ENCODE results near the gene PIK3IP1. TPM values are rescaled to one million over a fixed set of nuclear protein-coding genes. Genes with fewer than 3 reads are reported as not detected.

PIK3IP1 gene
- total and polyA plus RNA-seq, 2 experiments from 2014 or later = 10.0 to 16.1 TPM

GRCh38 chr22:31244943-31245451 lies 47.3 kb downstream of the PIK3IP1 start:
- in situ Hi-C loops (cut with MboI) = no loop called here
- DNase-seq = no peak
- Histone ChIP-seq H3K36me3 (ENCODE audit: low read depth) (no peaks in the 10 kb centered on the region), H3K4me1 (ENCODE audit: insufficient read depth) (peaks cover 44% of the 10 kb centered on the region), H4K20me1 (ENCODE audit: insufficient read depth) (no peaks in the 10 kb centered on the region), H3K9me2 (ENCODE audit: insufficient read depth) (no peaks in the 10 kb centered on the region), H3K4me2 (ENCODE audit: unreplicated experiment) (peak overlapping the region; percentile 62), H3K79me2 (ENCODE audit: insufficient read depth) (peaks cover 18% of the 10 kb centered on the region), H3K27me3 (replicated peaks; ENCODE audit: insufficient read depth) (no peaks in the 10 kb centered on the region), H3K9me3 (ENCODE audit: low read depth) (no peaks in the 10 kb centered on the region), H3F3A (ENCODE audit: insufficient read depth) (peaks cover 39% of the 10 kb centered on the region), H3K27ac (peak overlapping the region; percentile 97), H2AFZ (0 out of 2 replicates have a peak overlapping the region, but pooled peaks have one; percentile 12), H3K4me3 (no peak overlapping the region), H3K9ac (peak overlapping the region; percentile 76)
- TF ChIP-seq EZH2phosphoT487 (IDR thresholded peaks at IDR 0.05; ENCODE audit: insufficient read depth, low read depth) (no peak), EZH2 (IDR thresholded peaks at IDR 0.05; ENCODE audit: insufficient read depth, poor library complexity, severe bottlenecking) (no peak)
- 83 to 100% methylated on average over 6 to 7 of the region's 7 CpGs for WGBS, 2 experiments (ENCODE audit: low coverage in 1 of 2, low lambda C conversion rate in 2 of 2, missing lambda C conversion rate in 2 of 2)

- Histone ChIP-seq H3K4me1 (ENCODE audit: insufficient read depth) (peaks cover 44% of the 10 kb centered on the region), H3K36me3 (ENCODE audit: low read depth) (no peaks in the 10 kb centered on the region), H4K20me1 (ENCODE audit: insufficient read depth) (no peaks in the 10 kb centered on the region), H2AFZ (peak overlapping the region; percentile 43), H3K9me2 (ENCODE audit: insufficient read depth) (no peaks in the 10 kb centered on the region), H3K27me3 (replicated peaks; ENCODE audit: insufficient read depth) (no peaks in the 10 kb centered on the region), H3K9ac (peak overlapping the region; percentile 76), H3K4me3 (peak overlapping the region; percentile 28; the same call in 1 of the 2 replicates), H3K79me2 (ENCODE audit: insufficient read depth) (peaks cover 11% of the 10 kb centered on the region), H3F3A (ENCODE audit: insufficient read depth) (peaks cover 39% of the 10 kb centered on the region), H3K9me3 (ENCODE audit: low read depth) (no peaks in the 10 kb centered on the region), H3K27ac (peak overlapping the region; percentile 97), H3K4me2 (ENCODE audit: unreplicated experiment) (peak overlapping the region; percentile 62)
- in situ Hi-C loops (cut with MboI) = no loop called here
- no peak for TF ChIP-seq EZH2phosphoT487 (IDR thresholded peaks at IDR 0.05; ENCODE audit: insufficient read depth, low read depth)
- TF ChIP-seq EZH2 (IDR thresholded peaks at IDR 0.05; ENCODE audit: insufficient read depth, poor library complexity, severe bottlenecking) = no peak
- WGBS, 2 experiments (ENCODE audit: low coverage in 1 of 2, low lambda C conversion rate in 2 of 2, missing lambda C conversion rate in 2 of 2) = 16 to 19% methylated on average over 9 of the region's 9 CpGs
- DNase-seq = peak; percentile 97
Observed at GRCh38 chr22:31244046-31244942, 48.0 kb downstream of the PIK3IP1 start.

- peaks cover 39% of the 10 kb centered on the region for H3F3A ChIP-seq (ENCODE audit: insufficient read depth)
- peak overlapping the region; percentile 43 for H2AFZ ChIP-seq
- H3K4me2 ChIP-seq (ENCODE audit: unreplicated experiment) = peak overlapping the region; percentile 53
- peak overlapping the region; percentile 28 for H3K4me3 ChIP-seq
- no peaks in the 10 kb centered on the region for H3K9me3 ChIP-seq (ENCODE audit: low read depth)
- peaks cover 3% of the 10 kb centered on the region for H3K79me2 ChIP-seq (ENCODE audit: insufficient read depth)
- no peaks in the 10 kb centered on the region for H4K20me1 ChIP-seq (ENCODE audit: insufficient read depth)
- peak overlapping the region; percentile 97 for H3K27ac ChIP-seq
- peak; percentile 40 for DNase-seq
- H3K9me2 ChIP-seq (ENCODE audit: insufficient read depth) = no peaks in the 10 kb centered on the region
- 72 to 78% methylated on average over 5 of the region's 5 CpGs for WGBS, 2 experiments (ENCODE audit: low coverage in 1 of 2, low lambda C conversion rate in 2 of 2, missing lambda C conversion rate in 2 of 2)
- H3K27me3 ChIP-seq (replicated peaks; ENCODE audit: insufficient read depth) = no peaks in the 10 kb centered on the region
- TF ChIP-seq EZH2phosphoT487 (IDR thresholded peaks at IDR 0.05; ENCODE audit: insufficient read depth, low read depth) (no peak), EZH2 (IDR thresholded peaks at IDR 0.05; ENCODE audit: insufficient read depth, poor library complexity, severe bottlenecking) (no peak)
- in situ Hi-C loops (cut with MboI) = no loop called here
- peak overlapping the region; percentile 61 for H3K9ac ChIP-seq
- H3K36me3 ChIP-seq (ENCODE audit: low read depth) = no peaks in the 10 kb centered on the region
- peaks cover 44% of the 10 kb centered on the region for H3K4me1 ChIP-seq (ENCODE audit: insufficient read depth)
Observed at GRCh38 chr22:31243339-31244045, 48.8 kb downstream of the PIK3IP1 start.

GRCh38 chr22:31241936-31242335 lies 50.4 kb downstream of the PIK3IP1 start:
- no peaks in the 10 kb centered on the region for H4K20me1 ChIP-seq (ENCODE audit: insufficient read depth)
- TF ChIP-seq EZH2 (IDR thresholded peaks at IDR 0.05; ENCODE audit: insufficient read depth, poor library complexity, severe bottlenecking) (no peak), EZH2phosphoT487 (IDR thresholded peaks at IDR 0.05; ENCODE audit: insufficient read depth, low read depth) (no peak)
- H3K4me3 ChIP-seq = no peak overlapping the region
- peak overlapping the region; percentile 97 for H3K27ac ChIP-seq
- H3K9ac ChIP-seq = peak overlapping the region; percentile 46
- H3K4me1 ChIP-seq (ENCODE audit: insufficient read depth) = peaks cover 49% of the 10 kb centered on the region
- H3K36me3 ChIP-seq (ENCODE audit: low read depth) = no peaks in the 10 kb centered on the region
- H3K27me3 ChIP-seq (replicated peaks; ENCODE audit: insufficient read depth) = no peaks in the 10 kb centered on the region
- no peaks in the 10 kb centered on the region for H3K9me2 ChIP-seq (ENCODE audit: insufficient read depth)
- in situ Hi-C loops (cut with MboI) = no loop called here
- no peak overlapping the region for H2AFZ ChIP-seq
- peak; percentile 81 for DNase-seq
- H3K4me2 ChIP-seq (ENCODE audit: unreplicated experiment) = peak overlapping the region; percentile 53
- no peaks in the 10 kb centered on the region for H3K9me3 ChIP-seq (ENCODE audit: low read depth)
- H3K79me2 ChIP-seq (ENCODE audit: insufficient read depth) = no peaks in the 10 kb centered on the region
- peaks cover 39% of the 10 kb centered on the region for H3F3A ChIP-seq (ENCODE audit: insufficient read depth)

Measured in GM23248 (cell line).